NCI-H2227 (cell line): Measurements from ENCODE around the gene SP140L.
A peak's percentile ranks its signal among the peaks of the same experiment; 100 is the strongest.
"Not testable (repeated sequence)": the region's sequence is repeated elsewhere in the genome, so short reads cannot be mapped to it uniquely, and the experiment has no call there.

Experiments
- DNase-seq: peaks from one replicate; lab custom pipeline; 2025; ENCODE audit not compliant: unreplicated experiment; lab: John Stamatoyannopoulos, UW

Gene SP140L

GRCh38 chr2:230362030-230362691 lies 35.2 kb downstream of the SP140L start:
- DNase-seq: no peak

GRCh38 chr2:230382108-230382507 lies 55.1 kb downstream of the SP140L start:
- no peak for DNase-seq

- DNase-seq: no peak
These were observed 56.5 kb downstream of the SP140L start for GRCh38 chr2:230383453-230383852.

GRCh38 chr2:230384986-230385385 lies 58.0 kb downstream of the SP140L start:
- DNase-seq: no peak

- DNase-seq: no peak
These were observed 67.3 kb downstream of the SP140L start for GRCh38 chr2:230394301-230394700.

GRCh38 chr2:230398698-230399097 lies 71.7 kb downstream of the SP140L start:
- not testable (repeated sequence) for DNase-seq

GRCh38 chr2:230400041-230400440 lies 73.0 kb downstream of the SP140L start:
- no peak for DNase-seq

- no peak for DNase-seq
These were observed 73.5 kb downstream of the SP140L start for GRCh38 chr2:230400454-230400853.

- not testable (repeated sequence) for DNase-seq
These were observed 74.0 kb downstream of the SP140L start for GRCh38 chr2:230401026-230401425.

GRCh38 chr2:230403746-230404145 lies 76.8 kb downstream of the SP140L start:
- no peak for DNase-seq

- no peak for DNase-seq
These were observed 78.8 kb downstream of the SP140L start for GRCh38 chr2:230405824-230406223.

GRCh38 chr2:230408244-230408842 lies 81.3 kb downstream of the SP140L start:
- no peak for DNase-seq

- not testable (repeated sequence) for DNase-seq
These were observed 82.3 kb downstream of the SP140L start for GRCh38 chr2:230409316-230409715.

GRCh38 chr2:230410263-230410662 lies 83.3 kb downstream of the SP140L start:
- DNase-seq: no peak

GRCh38 chr2:230410861-230411569 lies 84.0 kb downstream of the SP140L start:
- DNase-seq: no peak

GRCh38 chr2:230411570-230412370 lies 84.8 kb downstream of the SP140L start:
- peak; percentile 63 for DNase-seq

- no peak for DNase-seq
These were observed 85.3 kb downstream of the SP140L start for GRCh38 chr2:230412371-230412711.

GRCh38 chr2:230412846-230413245 lies 85.9 kb downstream of the SP140L start:
- DNase-seq: no peak

GRCh38 chr2:230413479-230413878 lies 86.5 kb downstream of the SP140L start:
- DNase-seq: no peak

- no peak for DNase-seq
These were observed 87.3 kb downstream of the SP140L start for GRCh38 chr2:230414302-230414701.

- no peak for DNase-seq
These were observed 89.2 kb downstream of the SP140L start, which contains the start of gene SP100 for GRCh38 chr2:230416061-230416721. TSS of gene SP100 (plus strand) at chr2:230416201. CDS start at chr2:230416297, 96 bp downstream.
